Thymus (tissue), 14 donors: ENCODE results near the gene RLBP1. TPM values are rescaled to one million over a fixed set of nuclear protein-coding genes. Genes with fewer than 3 reads are reported as not detected.
"Not testable (repeated sequence)": the region's sequence is repeated elsewhere in the genome, so short reads cannot be mapped to it uniquely, and the experiment has no call there.

ENCODE experiments used
- DNase-seq, 9 donors: peaks; one replicate each; pipeline ENCODE4 v3.0.0-alpha.2; 2013; ENCODE audit warnings: low spot score in 9 of 9, low read depth in 6 of 9, missing footprints in 1 of 9
- H3K27ac ChIP-seq, 2 donors: one replicate each; pipeline ENCODE4 v1.5.1; 2013; ENCODE audit warnings: control low read depth in 1 of 2, low read depth in 1 of 2, low read length in 1 of 2, mild to moderate bottlenecking in 1 of 2, moderate library complexity in 1 of 2
- H3K27me3 ChIP-seq, 2 donors: one replicate each; pipeline ENCODE4 v1.5.1; 2013; ENCODE audit warnings: low read length in 1 of 2; ENCODE audit not compliant: control insufficient read depth in 2 of 2, insufficient read depth in 1 of 2
- H3K36me3 ChIP-seq, 2 donors: one replicate each; pipeline ENCODE4 v1.5.1; 2013; ENCODE audit warnings: low read length in 1 of 2, mild to moderate bottlenecking in 1 of 2, moderate library complexity in 1 of 2; ENCODE audit not compliant: control insufficient read depth in 2 of 2, insufficient read depth in 2 of 2
- H3K4me1 ChIP-seq, 2 donors: one replicate each; pipeline ENCODE4 v1.5.1; 2013; ENCODE audit warnings: low read length in 2 of 2; ENCODE audit not compliant: control insufficient read depth in 2 of 2, insufficient read depth in 2 of 2
- H3K4me3 ChIP-seq, 2 donors: one replicate each; pipeline ENCODE4 v1.5.1; 2013; ENCODE audit warnings: low read length in 2 of 2, control low read depth in 1 of 2, mild to moderate bottlenecking in 1 of 2
- H3K9me3 ChIP-seq, 2 donors: one replicate each; pipeline ENCODE4 v1.5.1; 2013; ENCODE audit warnings: low read length in 1 of 2, mild to moderate bottlenecking in 1 of 2; ENCODE audit not compliant: control insufficient read depth in 2 of 2, insufficient read depth in 1 of 2
- WGBS: extraction: QIAGEN DNeasy Blood & Tissue Kit; methylation state at CpG from one replicate; pipeline ENCODE4 v1.1.7; 2013; 5-methylcytosine and 5-hydroxymethylcytosine counted together
- long read RNA-seq, 10 donors: transcript quantifications; one replicate each; lab custom pipeline, GENCODE V29; 2026
- polyA plus RNA-seq: library from polyadenylated mRNA; stranded (reverse); fragments of 200-250 nt; gene quantifications from one replicate; pipeline ENCODE4 v1.2.3, GENCODE V29; 2013
- total RNA-seq: library from RNA; stranded (reverse); fragments of 120-200 nt; gene quantifications from one replicate; pipeline ENCODE4 v1.2.4, GENCODE V29; 2013
- donor health status: healthy.

RLBP1 gene
- total RNA-seq (0.14 TPM), polyA plus RNA-seq (0.32 TPM)
- long read RNA-seq, donor 1 = 0 reads
- long read RNA-seq, donor 2 = 0 reads
- long read RNA-seq, donor 3 = 0 reads
- long read RNA-seq, donor 4 = 0 reads
- long read RNA-seq, donor 5 = 0 reads
- long read RNA-seq, donor 6 = 0 reads
- long read RNA-seq, donor 7 = 0 reads
- long read RNA-seq, donor 8 = 0 reads
- long read RNA-seq, donor 9 = 0 reads
- long read RNA-seq, donor 10 = 0 reads

DNA sequence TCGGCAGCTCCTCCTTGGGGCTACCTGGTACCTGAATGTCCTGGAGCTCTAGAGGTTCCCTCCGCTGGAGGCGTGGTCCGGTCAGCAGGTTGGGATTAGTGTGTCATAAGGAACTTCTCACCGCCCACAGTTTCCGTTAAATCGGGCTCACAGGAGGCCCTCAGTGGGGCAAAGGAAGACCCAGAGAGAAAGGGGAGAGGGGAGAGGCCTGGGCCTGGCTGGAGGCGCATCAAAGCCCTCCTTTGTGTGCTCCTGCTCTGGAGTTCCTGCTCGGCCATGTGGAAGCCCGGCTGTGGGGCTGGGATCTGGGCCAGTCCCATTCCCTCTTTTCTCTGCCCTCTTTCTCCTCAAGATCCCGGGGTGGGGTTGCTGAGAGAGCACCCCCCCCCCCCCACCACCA, at the start of gene RLBP1:
RLBP1 (minus strand) TSS at position 37 of the 400 bp plus-strand sequence. CDS start 2,604 bp downstream, outside the sequence.
- Histone ChIP-seq H3K27me3 (no peaks in the 10 kb centered on the region), H3K27ac (no peak within 1 kb of the TSS), H3K4me1 (no peaks in the 10 kb centered on the region), H3K36me3 (no peaks in the 10 kb centered on the region), H3K9me3 (no peaks in the 10 kb centered on the region), H3K4me3 (no peak within 1 kb of the TSS)
- 90% methylated on average over 11 of the region's 11 CpGs for WGBS
- DNase-seq = no peak

GRCh38 chr15:89250142-89250541, 28.8 kb upstream of the RLBP1 start:
- H3K36me3 ChIP-seq = peaks cover 9 to 39% of the 10 kb centered on the region in 2 donors
- H3K27me3 ChIP-seq, H3K27ac ChIP-seq, H3K4me3 ChIP-seq, H3K9me3 ChIP-seq, H3K4me1 ChIP-seq, DNase-seq: not testable (repeated sequence)
- WGBS = 93% methylated on average over 5 of the region's 5 CpGs

GRCh38 chr15:89248584-89248983, 27.2 kb upstream of the RLBP1 start:
- Histone ChIP-seq H3K27me3 (peaks cover 0 to under 1% of the 10 kb centered on the region in 2 donors), H3K27ac (no peak overlapping the region), H3K36me3 (peaks cover 4 to 27% of the 10 kb centered on the region in 2 donors), H3K9me3 (peaks cover 0 to 3% of the 10 kb centered on the region in 2 donors), H3K4me3 (no peak overlapping the region), H3K4me1 (peaks cover 3 to 10% of the 10 kb centered on the region in 2 donors)
- no peak for DNase-seq
- over 99% methylated on average over 2 of the region's 2 CpGs for WGBS

DNA sequence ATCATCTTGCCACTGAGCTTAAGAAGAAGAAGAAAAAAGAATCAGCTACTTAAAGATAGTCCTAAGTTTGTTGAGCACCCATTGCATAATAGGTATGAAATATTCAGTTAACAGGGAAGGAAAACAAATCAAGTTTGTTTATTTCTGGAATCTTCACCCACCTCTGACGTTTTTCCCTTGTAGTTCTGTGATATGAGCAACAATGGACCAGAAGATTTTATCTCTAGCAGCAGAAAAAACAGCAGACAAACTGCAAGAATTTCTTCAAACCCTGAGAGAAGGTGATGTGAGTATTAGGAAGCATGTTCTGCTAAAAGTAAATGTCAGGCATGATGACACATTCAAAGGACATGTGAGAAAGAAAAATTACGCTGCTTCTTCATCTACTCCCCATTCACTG, 26.1 kb upstream of the RLBP1 start:
- Histone ChIP-seq H3K27me3 (peaks cover 0 to 9% of the 10 kb centered on the region in 2 donors), H3K27ac (no peak overlapping the region), H3K9me3 (peaks cover 0 to 3% of the 10 kb centered on the region in 2 donors), H3K4me3 (no peak overlapping the region), H3K4me1 (peaks cover 3 to 16% of the 10 kb centered on the region in 2 donors), H3K36me3 (peaks cover 4 to 23% of the 10 kb centered on the region in 2 donors)
- 89% methylated on average over 2 of the region's 2 CpGs for WGBS
- DNase-seq = no peak

DNA sequence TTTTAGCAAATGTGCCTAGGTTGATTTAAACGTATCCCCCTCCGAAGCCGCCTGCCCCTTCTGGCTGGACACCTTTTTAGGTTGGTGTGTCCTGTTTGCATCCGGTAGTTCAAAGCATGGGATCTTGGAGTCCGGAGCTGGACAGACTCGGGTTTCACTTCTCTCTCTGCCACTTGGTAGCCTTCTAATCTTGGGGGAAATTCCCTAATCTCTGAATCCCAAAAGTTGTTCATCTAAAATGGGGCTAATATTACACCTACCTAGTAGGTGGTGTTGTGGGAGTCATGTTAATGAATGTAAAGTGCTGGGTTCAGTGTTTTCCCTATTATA, 23.2 kb upstream of the RLBP1 start:
- peak overlapping the region in 1 of 2 donors; percentile 50 for H3K27ac ChIP-seq
- peaks cover 3 to 16% of the 10 kb centered on the region in 2 donors for H3K4me1 ChIP-seq
- under 1% methylated on average over 6 of the region's 6 CpGs for WGBS
- peaks cover 4 to 19% of the 10 kb centered on the region in 2 donors for H3K36me3 ChIP-seq
- no peak for DNase-seq
- peak overlapping the region; percentile 80 to 90 for H3K4me3 ChIP-seq
- peaks cover 0 to 9% of the 10 kb centered on the region in 2 donors for H3K27me3 ChIP-seq
- peaks cover 0 to 3% of the 10 kb centered on the region in 2 donors for H3K9me3 ChIP-seq

DNA sequence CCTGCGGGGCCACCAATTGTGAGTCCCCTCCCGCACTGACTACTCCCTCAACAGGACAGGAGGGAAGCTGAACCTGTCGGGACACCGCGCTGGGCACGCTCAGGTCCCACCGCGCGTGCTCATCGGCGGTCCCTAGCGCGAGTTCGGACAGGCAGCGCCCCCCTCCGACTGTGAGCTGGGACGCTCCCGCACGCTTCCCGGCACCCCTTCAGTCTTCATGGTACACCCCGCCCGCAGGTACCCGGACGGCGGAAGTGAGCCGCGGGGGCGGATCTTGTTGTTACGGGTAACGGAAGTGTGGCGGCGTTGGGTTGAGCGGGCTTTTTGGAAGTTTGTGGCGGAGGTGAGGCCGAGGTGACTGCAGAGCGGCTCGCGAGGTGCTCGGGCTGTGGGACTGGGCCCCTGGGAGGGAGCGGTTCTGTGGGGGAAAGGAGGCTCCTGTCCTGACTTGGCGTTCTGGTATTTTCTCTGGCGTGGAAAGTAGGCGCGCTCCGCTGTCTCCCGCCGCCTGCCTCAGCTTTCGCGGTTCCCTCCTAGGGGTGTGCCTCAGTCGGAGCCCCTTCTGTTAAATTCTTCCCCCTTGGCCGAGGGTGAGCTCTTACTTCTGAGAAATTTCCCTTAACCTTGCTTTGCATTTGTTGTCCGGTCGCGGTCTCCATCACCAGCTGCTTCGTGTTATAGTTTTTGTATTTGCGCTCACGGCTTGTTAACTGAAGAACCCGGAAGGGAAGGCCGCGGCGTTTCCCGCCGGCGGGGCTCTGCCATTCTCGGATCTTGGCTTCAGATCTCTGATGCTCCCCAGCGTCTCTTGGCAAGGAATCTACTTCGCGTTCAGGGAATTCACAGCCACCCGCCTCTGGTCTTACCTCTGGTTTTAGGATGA, 22.6 kb upstream of the RLBP1 start, which contains the start of gene FANCI:
FANCI (plus strand) TSS at position 289 of the 883 bp plus-strand sequence. CDS start 3,669 bp downstream, outside the sequence.
- Histone ChIP-seq H3K36me3 (peaks cover 0 to 13% of the 10 kb centered on the region in 2 donors), H3K9me3 (no peaks in the 10 kb centered on the region), H3K4me1 (peaks cover 3 to 16% of the 10 kb centered on the region in 2 donors), H3K27me3 (peaks cover 0 to 9% of the 10 kb centered on the region in 2 donors), H3K4me3 (peak within 1 kb of the TSS; percentile 80 to 90), H3K27ac (peak within 1 kb of the TSS; percentile 21 to 50)
- peak; percentile 90 to 97 (median 94) for DNase-seq
- under 1% methylated on average over 69 of the region's 69 CpGs for WGBS

- H3K9me3 ChIP-seq = no peaks in the 10 kb centered on the region
- 45% methylated on average over 20 of the region's 20 CpGs for WGBS
- peaks cover 0 to 9% of the 10 kb centered on the region in 2 donors for H3K27me3 ChIP-seq
- peak overlapping the region; percentile 80 to 90 for H3K4me3 ChIP-seq
- H3K4me1 ChIP-seq = peaks cover 3 to 16% of the 10 kb centered on the region in 2 donors
- DNase-seq = peak in 1 of 9 donors; percentile 1
- peak overlapping the region in 1 of 2 donors; percentile 19 for H3K27ac ChIP-seq
- H3K36me3 ChIP-seq = peaks cover 0 to 5% of the 10 kb centered on the region in 2 donors
Observed at GRCh38 chr15:89243046-89243690, 21.8 kb upstream of the RLBP1 start.

DNA sequence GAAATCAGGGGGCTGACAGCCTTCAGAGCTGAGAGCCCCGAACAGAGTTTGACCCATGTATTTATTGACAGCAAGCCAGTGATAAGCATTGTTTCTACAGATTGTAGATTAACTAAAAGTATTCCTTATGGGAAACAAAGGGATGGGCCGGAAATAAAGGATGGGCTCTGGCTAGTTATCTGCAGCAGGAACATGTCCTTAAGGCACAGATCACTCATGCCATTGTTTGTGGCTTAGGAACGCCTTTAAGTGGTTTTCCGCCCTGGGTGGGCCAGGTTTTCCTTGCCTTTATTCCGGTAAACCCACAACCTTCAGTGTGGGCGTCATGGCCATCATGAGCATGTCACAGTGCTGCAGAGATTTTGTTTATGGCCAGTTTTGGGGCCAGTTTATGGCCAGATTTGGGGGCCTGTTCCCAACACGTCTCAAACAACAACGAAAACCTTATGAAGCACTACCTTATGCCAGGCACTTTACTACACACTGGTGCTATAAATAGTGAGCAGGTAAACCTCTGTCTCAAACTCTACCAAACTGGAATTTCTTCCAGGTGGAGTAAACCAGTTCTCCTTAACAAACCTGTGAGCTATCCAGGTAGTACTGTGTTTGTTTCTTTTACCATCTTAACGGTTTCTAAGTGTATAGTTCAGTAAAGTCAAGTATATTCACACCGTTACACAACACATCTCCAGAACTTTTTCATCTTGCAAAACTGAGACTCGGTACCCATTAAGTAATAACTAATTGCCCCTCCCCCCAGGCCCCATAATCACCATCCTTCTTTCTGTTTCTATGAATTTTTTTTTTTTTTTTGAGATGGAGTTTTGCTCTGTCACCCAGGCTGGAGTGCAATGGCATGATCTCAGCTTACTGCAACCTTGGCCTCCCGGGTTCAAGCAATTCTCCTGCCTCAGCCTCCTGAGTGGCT, 18.8 kb upstream of the RLBP1 start:
- not testable (repeated sequence) for H3K36me3 ChIP-seq, H3K27ac ChIP-seq, DNase-seq, H3K4me3 ChIP-seq, H3K9me3 ChIP-seq, H3K27me3 ChIP-seq
- H3K4me1 ChIP-seq = peaks cover 3 to 10% of the 10 kb centered on the region in 2 donors
- 97% methylated on average over 12 of the region's 12 CpGs for WGBS
